HG03045 (cell line): ENCODE measurements around the gene NUMA1.

Experiments
- ATAC-seq: cut with Tn5 transposase; IDR thresholded peaks from one replicate; pipeline ENCODE4 v1.9.1; 2021; ENCODE audit warnings: mild to moderate bottlenecking, moderate library complexity; ENCODE audit not compliant: unreplicated experiment

NUMA1 gene

GRCh38 chr11:72080326-72081183 is at the start of gene NUMA1, which contains the start of gene LRRC51:
Gene NUMA1, minus strand, starts transcription at chr11:72080542. Its CDS starts 44,599 bp downstream, at chr11:72035943.
Gene LRRC51, plus strand, starts transcription at chr11:72080850. Its CDS starts 8,234 bp downstream, at chr11:72089084.
- ATAC-seq, result peak; percentile 96

- no peak for ATAC-seq
Measured at GRCh38 chr11:72129381-72129780, 49.0 kb upstream of the NUMA1 start.

GRCh38 chr11:72127923-72128322 is 47.6 kb upstream of the NUMA1 start:
- ATAC-seq, result no peak

- no peak for ATAC-seq
Measured at GRCh38 chr11:72125956-72126355, 45.6 kb upstream of the NUMA1 start.

- ATAC-seq, result no peak
Measured at GRCh38 chr11:72124046-72124445, 43.7 kb upstream of the NUMA1 start.

- no peak for ATAC-seq
Measured at GRCh38 chr11:72123117-72123653, 42.8 kb upstream of the NUMA1 start.

- ATAC-seq, result no peak
Measured at GRCh38 chr11:72122607-72123006, 42.3 kb upstream of the NUMA1 start.

GRCh38 chr11:72120930-72121329 is 40.6 kb upstream of the NUMA1 start:
- no peak for ATAC-seq

GRCh38 chr11:72119198-72119597 is 38.9 kb upstream of the NUMA1 start:
- no peak for ATAC-seq

GRCh38 chr11:72116019-72116755 is 35.8 kb upstream of the NUMA1 start:
- ATAC-seq, result no peak

GRCh38 chr11:72114570-72114969 is 34.2 kb upstream of the NUMA1 start:
- no peak for ATAC-seq

GRCh38 chr11:72112978-72113808 is 32.9 kb upstream of the NUMA1 start:
- ATAC-seq, result no peak

GRCh38 chr11:72112143-72112977 is 32.0 kb upstream of the NUMA1 start, which contains the start of gene ANAPC15:
Gene ANAPC15, minus strand, starts transcription at chr11:72112695. Its CDS starts 1,419 bp downstream, at chr11:72111276.
- ATAC-seq, result peak; percentile 89

- ATAC-seq, result peak; percentile 1
Measured at GRCh38 chr11:72111300-72112142, 31.2 kb upstream of the NUMA1 start.

- ATAC-seq, result no peak
Measured at GRCh38 chr11:72105888-72106287, 25.5 kb upstream of the NUMA1 start, which contains the start of gene TOMT. Gene TOMT, plus strand, starts transcription at chr11:72105924. Its CDS starts 28 bp downstream, at chr11:72105952.

- ATAC-seq, result no peak
Measured at GRCh38 chr11:72103754-72104167, 23.4 kb upstream of the NUMA1 start.

GRCh38 chr11:72102946-72103753 is 22.8 kb upstream of the NUMA1 start, which contains the start of gene LAMTOR1:
Gene LAMTOR1, minus strand, starts transcription at chr11:72103297. Its CDS starts 73 bp downstream, at chr11:72103224.
- peak; percentile 90 for ATAC-seq

- ATAC-seq, result no peak
Measured at GRCh38 chr11:72102631-72102945, 22.2 kb upstream of the NUMA1 start.
